HG02870 (cell line): Measurements from ENCODE around the gene TXLNA.

Source experiments
- ATAC-seq: cut with Tn5 transposase; IDR thresholded peaks from one replicate; pipeline ENCODE4 v1.9.1; 2021; ENCODE audit warnings: mild to moderate bottlenecking, moderate library complexity; ENCODE audit not compliant: unreplicated experiment

The TXLNA gene

GRCh38 chr1:32182060-32182459, 2.6 kb downstream of the TXLNA start:
- no peak for ATAC-seq

- no peak for ATAC-seq
These were observed 5.2 kb downstream of the TXLNA start for GRCh38 chr1:32184650-32185049.

- ATAC-seq = no peak
These were observed 6.6 kb downstream of the TXLNA start for GRCh38 chr1:32186077-32186476.

- ATAC-seq = no peak
These were observed 7.0 kb downstream of the TXLNA start for GRCh38 chr1:32186491-32186890.

GRCh38 chr1:32187850-32188249, 8.4 kb downstream of the TXLNA start:
- ATAC-seq = no peak

DNA sequence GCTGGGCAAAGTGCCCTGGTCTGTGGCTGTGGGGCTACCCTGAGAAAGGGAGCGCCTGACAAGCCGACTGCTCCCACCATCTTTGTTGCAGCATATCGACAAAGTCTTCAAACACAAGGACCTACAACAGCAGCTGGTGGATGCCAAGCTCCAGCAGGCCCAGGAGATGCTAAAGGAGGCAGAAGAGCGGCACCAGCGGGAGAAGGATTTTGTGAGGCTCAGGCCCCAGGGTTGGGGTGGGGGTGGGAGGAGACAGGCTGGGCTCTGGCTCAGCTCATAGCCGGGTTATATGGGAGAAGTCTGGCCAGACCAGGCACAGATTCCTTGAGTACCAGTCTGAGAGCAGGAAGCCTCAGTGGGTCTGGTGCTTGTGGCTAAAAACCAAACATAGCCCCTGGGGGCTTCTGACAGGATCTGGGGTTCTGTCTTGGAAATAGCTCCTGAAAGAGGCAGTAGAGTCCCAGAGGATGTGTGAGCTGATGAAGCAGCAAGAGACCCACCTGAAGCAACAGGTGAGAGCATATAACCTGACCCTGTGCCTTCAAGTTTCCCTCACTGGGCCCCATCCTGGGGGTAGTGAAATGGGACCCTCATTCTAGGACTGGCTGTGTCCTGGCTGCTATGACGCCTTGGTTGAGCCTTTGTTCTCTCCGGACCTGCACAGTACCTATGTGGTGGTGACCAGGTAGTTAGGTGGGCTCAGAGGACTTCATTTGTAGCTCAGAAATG, 12.9 kb downstream of the TXLNA start:
- no peak for ATAC-seq

- no peak for ATAC-seq
These were observed 15.5 kb downstream of the TXLNA start for GRCh38 chr1:32194984-32195383.

- no peak for ATAC-seq
These were observed 16.1 kb downstream of the TXLNA start for GRCh38 chr1:32195531-32195930.

- ATAC-seq = no peak
These were observed 16.7 kb downstream of the TXLNA start for GRCh38 chr1:32195972-32196823.

- no peak for ATAC-seq
These were observed 17.6 kb downstream of the TXLNA start for GRCh38 chr1:32197074-32197473.

- ATAC-seq = no peak
These were observed 18.4 kb downstream of the TXLNA start for GRCh38 chr1:32197837-32198236.

DNA sequence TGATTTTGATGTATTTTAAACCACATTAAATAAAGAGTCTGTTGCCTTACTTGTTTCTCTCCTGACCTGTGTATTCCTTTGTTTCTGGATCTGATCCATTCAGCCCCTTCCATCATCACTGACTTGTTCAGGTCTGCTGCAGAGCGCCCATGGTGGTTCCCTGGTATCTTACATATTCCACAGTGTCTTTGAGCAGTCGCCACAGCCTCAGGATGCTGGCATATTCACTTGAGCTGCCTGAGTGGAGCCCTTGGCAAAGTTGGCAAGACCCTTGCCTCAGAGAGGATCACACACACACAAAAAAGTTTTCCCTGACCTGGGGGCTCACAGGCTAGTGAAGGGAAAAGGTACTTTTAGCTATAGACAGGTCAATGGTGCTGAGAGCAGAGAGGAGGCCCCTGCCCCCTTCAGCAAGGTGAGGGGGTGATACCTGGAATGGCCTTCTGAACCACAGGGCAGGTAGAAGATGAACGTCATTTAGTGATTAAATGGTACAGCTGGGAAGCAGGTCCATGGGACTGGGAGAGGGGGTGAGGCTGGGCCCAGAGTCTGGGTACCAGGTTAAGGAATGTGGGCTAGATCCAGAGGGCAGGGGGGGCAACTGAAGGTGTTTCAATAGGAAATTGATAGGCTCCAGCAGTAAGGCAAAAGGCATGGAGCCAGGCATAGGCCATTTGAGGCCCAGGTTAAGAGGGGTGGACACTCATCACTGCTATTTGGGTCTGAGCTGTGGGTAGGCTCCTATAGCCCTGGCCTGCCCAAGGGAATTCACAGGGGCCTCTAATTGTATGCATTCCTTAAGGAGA, 19.0 kb downstream of the TXLNA start:
- no peak for ATAC-seq

DNA sequence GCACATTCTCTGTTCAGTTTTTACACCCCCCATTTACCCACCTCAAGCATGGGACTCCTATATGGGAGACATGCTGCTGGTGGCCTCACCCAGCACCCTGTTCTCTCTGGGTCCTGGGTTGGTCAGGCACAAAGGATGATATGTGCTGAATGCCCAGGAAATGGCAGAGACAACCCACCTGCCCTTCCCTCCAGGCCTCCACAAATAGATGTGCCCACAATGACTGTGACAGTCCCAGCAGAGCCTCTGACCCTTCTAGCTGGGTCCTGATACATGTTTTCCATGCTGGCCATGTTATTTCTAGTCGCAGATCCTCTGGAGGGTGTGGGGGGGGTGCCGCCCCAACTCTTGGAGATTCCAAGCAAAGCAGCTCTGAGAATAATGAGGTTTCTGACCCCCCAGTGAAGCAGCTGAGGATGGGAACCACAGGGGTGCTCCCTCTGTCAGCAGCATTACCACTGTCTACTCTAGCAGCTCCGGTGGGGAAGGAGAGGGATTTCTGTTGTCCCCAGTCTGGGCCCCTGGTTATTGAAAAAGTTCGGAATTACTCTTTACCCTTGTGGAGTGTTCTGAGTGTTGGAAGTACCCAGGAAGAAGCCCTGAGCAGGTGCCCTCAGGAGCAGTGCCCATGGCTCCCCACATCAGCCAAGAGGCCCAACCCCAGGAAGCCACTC, 19.7 kb downstream of the TXLNA start:
- ATAC-seq = no peak

- ATAC-seq = no peak
These were observed 20.2 kb downstream of the TXLNA start for GRCh38 chr1:32199717-32200072.

GRCh38 chr1:32200226-32201010, 20.9 kb downstream of the TXLNA start, which contains the start of gene CCDC28B:
CCDC28B (plus strand) TSS chr1:32200595; CDS start chr1:32201936, 1,341 bp downstream.
- no peak for ATAC-seq

GRCh38 chr1:32201011-32201855, 21.8 kb downstream of the TXLNA start:
- ATAC-seq = no peak

- ATAC-seq = no peak
These were observed 25.5 kb downstream of the TXLNA start for GRCh38 chr1:32204943-32205361.

DNA sequence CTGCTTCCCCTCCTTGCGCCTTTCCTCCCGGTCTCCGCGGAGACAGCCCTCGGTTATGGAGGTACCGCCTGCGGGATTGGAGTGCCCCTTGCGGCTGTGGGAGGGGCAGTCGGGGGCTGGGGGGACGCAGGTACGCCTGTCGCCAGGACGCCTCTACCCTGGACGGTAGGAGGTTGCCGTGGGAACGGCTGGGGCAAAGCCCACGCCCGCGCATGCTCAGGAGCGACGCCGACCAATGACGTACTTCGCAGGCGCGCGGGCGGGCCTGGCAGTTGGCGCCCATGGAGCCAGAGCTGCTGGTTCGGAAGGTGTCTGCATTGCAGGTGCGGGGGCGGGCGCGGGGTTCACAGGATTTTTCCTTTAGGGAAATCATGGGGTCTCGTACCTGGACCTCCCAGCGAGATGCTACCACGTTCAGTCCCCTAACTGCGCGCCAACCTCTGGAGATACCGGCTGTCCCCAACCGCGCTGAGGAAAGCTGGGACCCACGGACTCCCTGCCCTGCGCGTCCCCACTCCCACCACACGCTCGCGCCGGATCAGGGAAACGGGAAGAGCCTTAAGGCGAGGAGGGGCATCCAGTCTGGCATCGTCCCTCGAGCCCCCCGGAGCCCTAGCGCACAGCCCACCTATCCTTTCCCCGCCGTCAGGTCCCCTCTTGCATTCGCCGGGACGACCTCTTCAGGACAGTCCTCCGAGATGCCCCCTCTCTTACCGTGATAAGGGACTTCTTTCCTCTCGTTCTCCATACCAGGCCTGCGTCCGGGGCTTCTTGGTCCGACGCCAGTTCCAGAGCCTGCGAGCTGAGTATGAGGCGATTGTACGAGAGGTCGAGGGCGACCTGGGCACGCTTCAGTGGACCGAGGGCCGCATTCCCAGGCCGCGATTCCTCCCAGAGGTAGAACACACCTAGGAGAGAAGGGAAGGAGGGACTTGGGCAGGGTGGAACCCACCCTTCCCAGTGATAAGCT, 26.2 kb downstream of the TXLNA start, which contains the start of gene IQCC:
Gene IQCC, plus strand, starts transcription at position 271 of the 970 bp plus-strand sequence. Its CDS starts 11 bp downstream, at position 282.
- ATAC-seq = no peak
